Spleen (tissue), 11 donors: Measurements from ENCODE around the gene CACNA1F. TPM values are rescaled to one million over a fixed set of nuclear protein-coding genes. Genes with fewer than 3 reads are reported as not detected.

Source experiments
- DNase-seq: peaks from one replicate; pipeline ENCODE4 v3.0.0-alpha.2; 2020
- H3K27ac ChIP-seq, 8 donors: fragments of 200-600 bp; sonication (generic) in 7 of 8; 1 replicate in 4 of 8; 2 replicates in 4 of 8; pipeline versions ENCODE4 v1.5.0 to v1.8.0; 2016 to 2021; ENCODE audit warnings: inconsistent platforms in 4 of 8, mild to moderate bottlenecking in 4 of 8, moderate library complexity in 1 of 8
- H3K27me3 ChIP-seq, 7 donors: fragments of 200-600 bp; sonication (generic) in 6 of 7; replicated peaks in 1 of 7; 1 replicate in 4 of 7; 2 replicates in 3 of 7; pipeline versions ENCODE4 v1.5.0 to v1.8.0; 2016 to 2021; ENCODE audit warnings: inconsistent platforms in 3 of 7, mild to moderate bottlenecking in 1 of 7
- H3K36me3 ChIP-seq, 6 donors: fragments of 200-600 bp; sonication (generic) in 5 of 6; 1 replicate in 4 of 6; 2 replicates in 2 of 6; pipeline versions ENCODE4 v1.5.0 to v1.8.0; 2016 to 2021; ENCODE audit warnings: inconsistent platforms in 2 of 6
- H3K4me1 ChIP-seq, 6 donors: fragments of 200-600 bp; sonication (generic) in 5 of 6; 1 replicate in 3 of 6; 2 replicates in 3 of 6; pipeline versions ENCODE4 v1.5.0 to v1.8.0; 2016 to 2021; ENCODE audit warnings: inconsistent platforms in 3 of 6
- H3K4me3 ChIP-seq, 8 donors: fragments of 200-600 bp; sonication (generic) in 7 of 8; 1 replicate in 4 of 8; 2 replicates in 4 of 8; pipeline versions ENCODE4 v1.5.0 to v1.8.0; 2016 to 2021; ENCODE audit warnings: inconsistent platforms in 4 of 8, mild to moderate bottlenecking in 4 of 8, moderate library complexity in 2 of 8
- H3K9me3 ChIP-seq, 8 donors: fragments of 200-600 bp; sonication (generic) in 7 of 8; 1 replicate in 4 of 8; 2 replicates in 4 of 8; pipeline versions ENCODE4 v1.5.0 to v1.8.0; 2016 to 2021; ENCODE audit warnings: inconsistent platforms in 4 of 8
- CTCF ChIP-seq, 11 experiments: fragments of 200-600 bp in 7 of 11; fragments of 450-650 bp in 4 of 11; sonication (generic) in 4 of 11; IDR thresholded peaks in 8 of 11; conservative IDR thresholded peaks in 3 of 11; 1 replicate in 7 of 11; 2 replicates in 4 of 11; pipeline versions ENCODE4 v1.4.0 to v1.8.0; 2016 to 2021; ENCODE audit warnings: antibody characterized with exemption in 11 of 11, inconsistent platforms in 4 of 11, mild to moderate bottlenecking in 1 of 11
- POLR2A ChIP-seq, 3 donors: fragments of 450-650 bp; IDR thresholded peaks; one replicate each; pipeline ENCODE4 v1.5.1; 2017; ENCODE audit warnings: antibody characterized with exemption in 3 of 3, mild to moderate bottlenecking in 1 of 3
- POLR2AphosphoS5 ChIP-seq, 3 donors: sonication (generic); formaldehyde crosslinking; IDR thresholded peaks; one replicate each; pipeline ENCODE4 v1.5.1; 2017; ENCODE audit warnings: antibody characterized with exemption in 3 of 3
- WGBS, 5 donors: extraction: QIAGEN DNeasy Blood & Tissue Kit in 3 of 5; methylation state at CpG; one replicate each; pipeline versions ENCODE4 v1.1.5 to v1.1.7; 2013 to 2018; 5-methylcytosine and 5-hydroxymethylcytosine counted together
- intact Hi-C: fragments of 100-400 bp; cut with DNase I; formaldehyde crosslinking; loops from one replicate; pipeline ENCODE4 v1.15.0; 2023; ENCODE audit warnings: low total_unique reads
- polyA plus RNA-seq, 3 donors: library from polyadenylated mRNA; stranded (reverse); fragments of 200-250 nt; gene quantifications; one replicate each; pipeline ENCODE4 v1.2.1, GENCODE V29; 2013
- total RNA-seq, 7 donors: library from RNA; depleted of rRNA in 3 of 7; stranded (reverse); fragments of >200 nt in 3 of 7; fragmentation: NEBNext Ultra II Directional in 4 of 7; extraction: Animal tissue kit (Norgen Biotek cat#: 25700) in 4 of 7; gene quantifications; one replicate each; pipeline versions ENCODE4 v1.1.0 to v1.2.1, GENCODE V29; 2016 to 2021
- donor health status: healthy with polysubstance abuse.
- donor health status: DM: no; HTN: no; CAD: no; lungs with moderate emphysema.
- donor health status: DM: no; HTN: no; CAD: no.
- donor health status: Bipolar disorder and iron deficiency.
- donor health status: healthy.
- donor health status: DM: no; HTN: no; CAD: no.
- donor health status: DM: yes; HTN: yes; CAD: no.

Gene CACNA1F
- total and polyA plus RNA-seq, 10 donors = 0.55 to 2.9 (median 0.91) TPM

DNA sequence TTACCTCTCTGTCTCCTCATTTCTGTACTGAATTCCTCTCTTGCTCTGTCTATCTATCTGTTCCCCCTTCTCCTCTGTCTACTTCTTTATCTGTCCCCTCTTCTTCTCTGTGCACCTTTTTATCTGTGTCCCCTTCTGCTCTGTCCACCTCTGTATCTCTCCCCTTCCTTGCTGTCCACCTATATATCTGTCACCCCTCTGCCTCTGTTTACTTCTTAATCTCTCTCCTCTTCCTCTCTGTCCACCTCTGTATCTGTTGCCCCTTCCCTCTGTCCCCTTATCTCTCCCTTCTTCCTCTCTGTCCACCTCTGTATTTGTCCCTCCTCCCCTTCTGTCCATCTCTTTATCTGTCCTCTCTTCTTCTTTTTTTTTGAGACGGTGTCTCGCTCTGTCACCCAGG is 11.1 kb upstream of the CACNA1F start:
- H3K36me3 ChIP-seq = peaks cover 0 to 90% (median 52%) of the 10 kb centered on the region in 6 donors
- 77 to 100% (median 98%) methylated on average over 2 of the region's 2 CpGs for WGBS, 5 donors
- DNase-seq = no peak
- H3K4me1 ChIP-seq = peaks cover 0 to 5% (median 0%) of the 10 kb centered on the region in 6 donors
- TF ChIP-seq POLR2A (IDR thresholded peaks at IDR 0.05) (no peak), POLR2AphosphoS5 (IDR thresholded peaks at IDR 0.05) (no peak), CTCF (IDR thresholded peaks at IDR 0.05 in 8 of 11, conservative IDR thresholded peaks at IDR 0.05 in 3 of 11) (no peak)
- H3K27me3 ChIP-seq = no peaks in the 10 kb centered on the region
- no peak overlapping the region for H3K27ac ChIP-seq
- H3K9me3 ChIP-seq = no peaks in the 10 kb centered on the region
- no peak overlapping the region for H3K4me3 ChIP-seq
- intact Hi-C loops = no loop called here

GRCh38 chrX:49243166-49243565 is 10.0 kb upstream of the CACNA1F start:
- Histone ChIP-seq H3K9me3 (no peaks in the 10 kb centered on the region), H3K27ac (no peak overlapping the region), H3K36me3 (peaks cover 0 to 85% (median 44%) of the 10 kb centered on the region in 6 donors), H3K4me3 (no peak overlapping the region), H3K27me3 (no peaks in the 10 kb centered on the region), H3K4me1 (peaks cover 0 to 15% (median 0%) of the 10 kb centered on the region in 6 donors)
- intact Hi-C loops = no loop called here
- WGBS, 5 donors = 84 to 100% (median 91%) methylated on average over 1 to 12 of the region's 12 CpGs
- DNase-seq = no peak
- TF ChIP-seq POLR2AphosphoS5 (IDR thresholded peaks at IDR 0.05) = no peak
- TF ChIP-seq CTCF (IDR thresholded peaks at IDR 0.05 in 8 of 11, conservative IDR thresholded peaks at IDR 0.05 in 3 of 11) = no peak
- TF ChIP-seq POLR2A (IDR thresholded peaks at IDR 0.05) = no peak

DNA sequence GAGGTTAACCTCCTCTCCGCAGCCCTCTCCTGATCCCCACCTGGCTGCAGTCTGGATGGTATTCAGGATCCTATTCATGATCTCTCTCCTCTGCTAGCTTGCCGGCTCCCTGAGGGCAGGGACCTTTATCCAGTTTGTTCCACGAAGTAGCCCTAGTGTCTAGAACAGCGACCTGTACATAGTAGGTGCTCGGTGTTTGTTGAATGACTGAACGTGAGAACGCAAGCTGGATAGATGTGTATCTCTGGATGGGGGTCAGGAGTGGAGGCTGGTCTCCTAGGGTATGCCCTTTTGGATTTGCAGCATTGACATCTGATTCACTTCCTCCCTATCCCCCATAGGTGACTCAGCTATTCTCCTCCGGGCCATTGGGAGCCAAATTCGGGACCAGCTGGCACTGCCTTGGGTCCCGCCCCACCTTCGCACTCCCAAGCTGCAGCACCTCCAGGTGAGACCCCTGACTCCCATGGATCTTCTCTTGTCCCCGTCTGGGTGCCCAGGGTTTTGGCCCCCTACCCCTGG is 9.5 kb upstream of the CACNA1F start:
- no peak for DNase-seq
- Histone ChIP-seq H3K27me3 (no peaks in the 10 kb centered on the region), H3K36me3 (peaks cover 0 to 79% (median 40%) of the 10 kb centered on the region in 6 donors), H3K27ac (no peak overlapping the region), H3K9me3 (no peaks in the 10 kb centered on the region), H3K4me1 (peaks cover 0 to 21% (median 0%) of the 10 kb centered on the region in 6 donors), H3K4me3 (no peak overlapping the region)
- intact Hi-C loops = no loop called here
- TF ChIP-seq CTCF (IDR thresholded peaks at IDR 0.05 in 8 of 11, conservative IDR thresholded peaks at IDR 0.05 in 3 of 11) (no peak), POLR2AphosphoS5 (IDR thresholded peaks at IDR 0.05) (no peak), POLR2A (IDR thresholded peaks at IDR 0.05) (no peak)
- WGBS, 5 donors = 81 to 94% (median 88%) methylated on average over 6 to 12 of the region's 12 CpGs

DNA sequence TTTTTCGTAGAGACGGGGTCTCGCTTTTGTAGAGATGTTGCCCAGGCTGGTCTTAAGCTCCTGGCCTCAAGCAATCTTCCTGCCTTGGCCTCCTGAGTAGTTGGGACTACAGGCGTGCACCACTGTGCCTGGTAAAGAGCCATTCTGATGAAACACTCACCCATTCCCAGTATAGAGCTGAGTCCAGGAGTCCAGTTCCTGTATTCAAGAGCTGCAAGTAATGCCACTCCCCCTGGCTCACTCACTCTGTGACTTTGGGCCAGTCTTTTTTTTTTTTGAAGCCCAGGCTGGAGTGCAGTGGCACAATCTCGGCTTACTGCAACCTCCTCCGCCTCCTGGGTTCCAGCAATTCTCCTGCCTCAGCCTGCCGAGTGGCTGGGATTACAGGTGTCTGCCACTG is 5.6 kb upstream of the CACNA1F start:
- no peak overlapping the region for H3K4me3 ChIP-seq
- TF ChIP-seq POLR2AphosphoS5 (IDR thresholded peaks at IDR 0.05) (no peak), POLR2A (IDR thresholded peaks at IDR 0.05) (no peak), CTCF (IDR thresholded peaks at IDR 0.05 in 8 of 11, conservative IDR thresholded peaks at IDR 0.05 in 3 of 11) (no peak)
- intact Hi-C loops = no loop called here

More for the DNA sequence above, 5.6 kb upstream of the CACNA1F start:
- DNase-seq = peak; percentile 28
- 70 to 90% (median 77%) methylated on average over 6 to 7 of the region's 7 CpGs for WGBS, 5 donors
- H3K9me3 ChIP-seq = no peaks in the 10 kb centered on the region
- H3K27ac ChIP-seq = no peak overlapping the region
- peaks cover 0 to 41% (median 16%) of the 10 kb centered on the region in 6 donors for H3K36me3 ChIP-seq
- H3K4me1 ChIP-seq = peaks cover 0 to 46% (median 13%) of the 10 kb centered on the region in 6 donors
- no peaks in the 10 kb centered on the region for H3K27me3 ChIP-seq
